ENCODE measurements around the gene APLNR. TPM values are rescaled to one million over a fixed set of nuclear protein-coding genes. Genes with fewer than 3 reads are reported as not detected.

APLNR gene
- total and polyA plus RNA-seq, 2 of the 4 experiments (the other 2 are of a cell fraction) = not detected

GRCh38 chr11:57263351-57263750 is 26.3 kb upstream of the APLNR start:
- TF ChIP-seq MXI1 (IDR thresholded peaks at IDR 0.05; ENCODE audit: borderline replicate concordance, low read depth, low read length) (no peak), RAD21 (IDR thresholded peaks at IDR 0.05; ENCODE audit: low read length) (no peak), MAFK (IDR thresholded peaks at IDR 0.05; ENCODE audit: low read depth, low read length) (no peak), USF2 (IDR thresholded peaks at IDR 0.05; ENCODE audit: low read depth, low read length) (no peak), RCOR1 (IDR thresholded peaks at IDR 0.05; ENCODE audit: insufficient replicate concordance, low read length) (no peak), SMC3 (IDR thresholded peaks at IDR 0.05; ENCODE audit: low read depth, low read length) (no peak), POLR2A (IDR thresholded peaks at IDR 0.05; ENCODE audit: low read depth, low read length) (no peak), MAZ (IDR thresholded peaks at IDR 0.05; ENCODE audit: borderline replicate concordance, low read depth, low read length) (no peak)
- TF ChIP-seq, protein P1, sequence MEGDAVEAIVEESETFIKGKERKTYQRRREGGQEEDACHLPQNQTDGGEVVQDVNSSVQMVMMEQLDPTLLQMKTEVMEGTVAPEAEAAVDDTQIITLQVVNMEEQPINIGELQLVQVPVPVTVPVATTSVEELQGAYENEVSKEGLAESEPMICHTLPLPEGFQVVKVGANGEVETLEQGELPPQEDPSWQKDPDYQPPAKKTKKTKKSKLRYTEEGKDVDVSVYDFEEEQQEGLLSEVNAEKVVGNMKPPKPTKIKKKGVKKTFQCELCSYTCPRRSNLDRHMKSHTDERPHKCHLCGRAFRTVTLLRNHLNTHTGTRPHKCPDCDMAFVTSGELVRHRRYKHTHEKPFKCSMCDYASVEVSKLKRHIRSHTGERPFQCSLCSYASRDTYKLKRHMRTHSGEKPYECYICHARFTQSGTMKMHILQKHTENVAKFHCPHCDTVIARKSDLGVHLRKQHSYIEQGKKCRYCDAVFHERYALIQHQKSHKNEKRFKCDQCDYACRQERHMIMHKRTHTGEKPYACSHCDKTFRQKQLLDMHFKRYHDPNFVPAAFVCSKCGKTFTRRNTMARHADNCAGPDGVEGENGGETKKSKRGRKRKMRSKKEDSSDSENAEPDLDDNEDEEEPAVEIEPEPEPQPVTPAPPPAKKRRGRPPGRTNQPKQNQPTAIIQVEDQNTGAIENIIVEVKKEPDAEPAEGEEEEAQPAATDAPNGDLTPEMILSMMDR (conservative IDR thresholded peaks at IDR 0.05; ENCODE audit: low read depth, low read length) = no peak
- no peaks in the 10 kb centered on the region for H3K79me1 ChIP-seq (ENCODE audit: low read depth in 1 of 2, low read length in 2 of 2)
- H2AFZ ChIP-seq (replicated peaks; ENCODE audit: low read length, poor library complexity) = no peak overlapping the region
- H3K4me2 ChIP-seq (ENCODE audit: low read depth, low read length) = no peak overlapping the region
- H3K27me3 ChIP-seq (ENCODE audit: control insufficient read depth, insufficient read depth, low read length) = no peaks in the 10 kb centered on the region
- H2BK15ac ChIP-seq (ENCODE audit: low read depth, low read length) = no peak overlapping the region
- no peak overlapping the region for H3K56ac ChIP-seq (ENCODE audit: extremely low read depth, insufficient read depth, low read length)
- intact Hi-C loops (cut with micrococcal nuclease) = no loop called here
- H3K4ac ChIP-seq (ENCODE audit: low read depth, low read length) = no peak overlapping the region
- in situ Hi-C loops (cut with MboI; ENCODE audit: low sequenced_read_pairs) = no loop called here
- 39% methylated on average over 5 of the region's 7 CpGs; no CpG with 5 or more reads in 1 of the 2 experiments for WGBS, 2 experiments (ENCODE audit: extremely low coverage in 2 of 2, insufficient read length in 1 of 2)
- no peak overlapping the region for H4K5ac ChIP-seq (ENCODE audit: low read depth, low read length)
- H2BK120ac ChIP-seq (ENCODE audit: low read depth, low read length) = no peak overlapping the region
- ATAC-seq (ENCODE audit: low read depth) (no peak), DNase-seq (no peak)
- no peak overlapping the region for H4K91ac ChIP-seq (ENCODE audit: insufficient read depth, low read depth, low read length)
- dilution Hi-C loops (cut with HindIII; ENCODE audit: low sequenced_read_pairs, unreplicated experiment) = no loop called here
- H3K18ac ChIP-seq (ENCODE audit: low read depth, low read length) = no peak overlapping the region; the same call in 1 of the 2 replicates
- no peak overlapping the region for H2AK5ac ChIP-seq (ENCODE audit: low read depth, low read length)
- H4K20me1 ChIP-seq (ENCODE audit: insufficient read depth, low read length) = no peaks in the 10 kb centered on the region
- H2BK5ac ChIP-seq (ENCODE audit: low read depth, low read length, poor library complexity, severe bottlenecking) = no peak overlapping the region
- CTCF ChIA-PET = interaction anchor here (0.6 kb wide), 1 partner anchor 824 kb away, joined by 3 read pairs; no protein-coding TSS in a partner anchor
- no peaks in the 10 kb centered on the region for H3K9me3 ChIP-seq (ENCODE audit: control insufficient read depth, insufficient read depth, low read length)
- no peak overlapping the region for H3K9ac ChIP-seq (ENCODE audit: low read depth, low read length)
- POLR2A ChIA-PET (ENCODE audit: unreplicated experiment) = no interaction called here
- BruUV-seq (replicated peaks) = no TSS peak
- H3K9me1 ChIP-seq (ENCODE audit: insufficient read depth, low read length) = peaks cover 5% of the 10 kb centered on the region; the same call in 1 of the 2 replicates
- H3K4me3 ChIP-seq (ENCODE audit: insufficient read depth, low read depth, low read length) = no peak overlapping the region
- H3K4me1 ChIP-seq (ENCODE audit: control insufficient read depth, insufficient read depth, low read length) = peaks cover 2% of the 10 kb centered on the region
- H3K23ac ChIP-seq (ENCODE audit: low read depth, low read length) = no peak overlapping the region
- no peaks in the 10 kb centered on the region for H3K36me3 ChIP-seq (ENCODE audit: control insufficient read depth, insufficient read depth, low read length)
- no peak overlapping the region for H4K8ac ChIP-seq (ENCODE audit: low read depth in 2 of 2, low read length in 2 of 2)
- H2BK20ac ChIP-seq (ENCODE audit: low read depth, low read length) = no peak overlapping the region
- H3K14ac ChIP-seq (replicated peaks; ENCODE audit: low read depth, low read length) = no peak overlapping the region
- no peak overlapping the region for H3K27ac ChIP-seq (ENCODE audit: insufficient read depth, low read length)
- H2AK9ac ChIP-seq (replicated peaks; ENCODE audit: low read depth, low read length, poor library complexity) = no peak overlapping the region

All from IMR-90 (cell line).